Subcutaneous abdominal adipose tissue (tissue), 5 donors: Measurements from ENCODE around the gene PARD3B.

Source experiments
- H3K27ac ChIP-seq: one replicate; pipeline ENCODE4 v1.7.0; 2013; ENCODE audit warnings: low read depth, mild to moderate bottlenecking, inconsistent platforms, low read length, moderate library complexity
- H3K27me3 ChIP-seq, 5 donors: one replicate each; pipeline ENCODE4 v1.7.0; 2013; ENCODE audit warnings: low read length in 5 of 5, inconsistent platforms in 1 of 5; ENCODE audit not compliant: control insufficient read depth in 5 of 5, insufficient read depth in 4 of 5
- H3K36me3 ChIP-seq, 5 donors: one replicate each; pipeline ENCODE4 v1.7.0; 2013; ENCODE audit warnings: low read length in 5 of 5; ENCODE audit not compliant: control insufficient read depth in 5 of 5, insufficient read depth in 5 of 5
- H3K4me1 ChIP-seq, 5 donors: one replicate each; pipeline ENCODE4 v1.7.0; 2013; ENCODE audit warnings: low read length in 5 of 5, mild to moderate bottlenecking in 3 of 5, moderate library complexity in 1 of 5; ENCODE audit not compliant: control insufficient read depth in 5 of 5, insufficient read depth in 5 of 5
- H3K4me3 ChIP-seq, 5 donors: one replicate each; pipeline ENCODE4 v1.7.0; 2013; ENCODE audit warnings: low read length in 5 of 5, low read depth in 1 of 5
- H3K9ac ChIP-seq, 5 donors: one replicate each; pipeline ENCODE4 v1.7.0; 2013; ENCODE audit warnings: low read length in 5 of 5, mild to moderate bottlenecking in 4 of 5, moderate library complexity in 3 of 5
- H3K9me3 ChIP-seq, 5 donors: one replicate each; pipeline ENCODE4 v1.7.0; 2013; ENCODE audit warnings: low read length in 5 of 5; ENCODE audit not compliant: control insufficient read depth in 5 of 5
- donor health status: healthy.
- donor health status: healthy.
- donor health status: healthy.
- donor health status: healthy.
- donor health status: healthy.

The PARD3B gene

DNA sequence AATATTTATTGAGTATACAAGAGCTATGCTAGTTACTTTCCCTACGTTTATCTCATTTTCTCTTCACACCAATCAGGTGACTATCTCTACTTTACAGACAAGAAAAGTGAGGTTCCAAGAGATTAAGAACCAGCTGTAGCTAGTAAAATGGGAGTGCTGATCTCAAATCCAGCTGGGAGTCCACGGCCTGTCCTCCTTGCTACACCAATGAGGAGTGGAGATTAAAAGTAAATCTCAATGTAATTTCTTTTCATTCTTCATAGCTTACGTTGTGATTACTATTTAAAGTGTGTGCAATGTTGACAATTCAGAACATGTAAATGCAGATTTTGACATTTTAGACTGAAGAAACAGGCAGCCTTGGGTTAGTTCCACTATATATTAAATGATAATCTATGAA, 1083.1 kb downstream of the PARD3B start:
- H3K4me1 ChIP-seq: peaks cover 0 to under 1% (median 0%) of the 10 kb centered on the region in 5 donors
- H3K9me3 ChIP-seq: no peaks in the 10 kb centered on the region
- no peak overlapping the region for H3K27ac ChIP-seq
- H3K36me3 ChIP-seq: no peaks in the 10 kb centered on the region
- no peak overlapping the region for H3K4me3 ChIP-seq
- H3K9ac ChIP-seq: no peak overlapping the region
- H3K27me3 ChIP-seq: peaks cover 0 to 2% (median 0%) of the 10 kb centered on the region in 5 donors

DNA sequence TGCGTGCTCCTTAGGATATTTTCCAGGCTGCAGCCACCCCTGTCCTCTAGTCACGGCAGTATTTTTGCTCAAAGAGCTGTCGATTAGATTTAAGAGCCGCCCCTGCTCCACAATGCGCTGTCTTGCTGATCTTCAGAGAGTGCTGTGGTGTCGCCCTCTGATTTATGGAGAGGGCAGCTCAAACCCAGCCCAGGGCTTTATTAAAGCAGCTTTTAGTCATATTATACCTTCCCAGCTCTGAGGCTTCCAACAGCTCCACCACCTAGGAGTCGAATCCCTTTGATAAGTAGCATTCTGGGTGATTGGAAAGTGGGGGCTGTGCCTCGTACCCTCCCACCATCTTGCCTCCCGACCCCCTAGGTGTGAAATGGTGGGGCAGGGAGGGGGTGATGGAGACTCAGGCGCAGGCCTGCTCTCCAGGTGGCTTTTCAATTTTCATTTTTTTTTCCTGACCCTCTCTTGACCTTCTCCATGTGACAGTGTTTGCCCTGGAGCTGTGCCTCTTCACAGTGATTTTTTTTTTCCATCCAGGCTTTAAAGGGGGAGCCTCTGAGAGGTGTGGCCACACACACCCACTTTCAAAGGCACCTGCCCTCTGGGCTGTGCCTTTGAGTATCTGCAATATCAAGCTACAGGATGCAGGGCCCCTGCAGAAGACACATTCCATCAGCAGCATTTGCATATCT, 1084.0 kb downstream of the PARD3B start:
- H3K36me3 ChIP-seq: no peaks in the 10 kb centered on the region
- peaks cover 0 to 2% (median 0%) of the 10 kb centered on the region in 5 donors for H3K27me3 ChIP-seq
- no peak overlapping the region for H3K4me3 ChIP-seq
- peaks cover 0 to 8% (median 7%) of the 10 kb centered on the region in 5 donors for H3K4me1 ChIP-seq
- no peaks in the 10 kb centered on the region for H3K9me3 ChIP-seq
- H3K9ac ChIP-seq: no peak overlapping the region
- H3K27ac ChIP-seq: no peak overlapping the region

DNA sequence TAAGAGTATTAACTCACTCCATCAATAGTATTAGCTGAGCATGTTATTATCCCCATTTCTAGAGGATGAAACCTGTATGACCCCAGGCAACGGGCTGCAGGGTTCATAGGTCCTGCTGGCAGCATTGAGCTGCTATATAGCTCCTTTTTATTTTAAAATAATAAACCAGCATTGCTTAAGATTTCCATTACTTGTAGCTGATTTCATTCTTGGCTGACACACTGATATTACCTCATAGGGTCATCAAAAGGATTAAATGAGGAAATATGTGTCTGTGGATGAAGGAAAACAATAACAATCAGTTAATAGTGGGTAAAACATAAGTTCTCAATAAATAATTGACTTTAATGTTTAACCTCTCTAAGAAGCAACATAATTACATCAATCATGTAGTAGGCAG, 1088.7 kb downstream of the PARD3B start:
- no peak overlapping the region for H3K9ac ChIP-seq
- peaks cover 0 to 2% (median 0%) of the 10 kb centered on the region in 5 donors for H3K27me3 ChIP-seq
- peaks cover 0 to 13% (median 13%) of the 10 kb centered on the region in 5 donors for H3K4me1 ChIP-seq
- H3K9me3 ChIP-seq: no peaks in the 10 kb centered on the region
- H3K36me3 ChIP-seq: no peaks in the 10 kb centered on the region
- no peak overlapping the region for H3K27ac ChIP-seq
- no peak overlapping the region for H3K4me3 ChIP-seq

DNA sequence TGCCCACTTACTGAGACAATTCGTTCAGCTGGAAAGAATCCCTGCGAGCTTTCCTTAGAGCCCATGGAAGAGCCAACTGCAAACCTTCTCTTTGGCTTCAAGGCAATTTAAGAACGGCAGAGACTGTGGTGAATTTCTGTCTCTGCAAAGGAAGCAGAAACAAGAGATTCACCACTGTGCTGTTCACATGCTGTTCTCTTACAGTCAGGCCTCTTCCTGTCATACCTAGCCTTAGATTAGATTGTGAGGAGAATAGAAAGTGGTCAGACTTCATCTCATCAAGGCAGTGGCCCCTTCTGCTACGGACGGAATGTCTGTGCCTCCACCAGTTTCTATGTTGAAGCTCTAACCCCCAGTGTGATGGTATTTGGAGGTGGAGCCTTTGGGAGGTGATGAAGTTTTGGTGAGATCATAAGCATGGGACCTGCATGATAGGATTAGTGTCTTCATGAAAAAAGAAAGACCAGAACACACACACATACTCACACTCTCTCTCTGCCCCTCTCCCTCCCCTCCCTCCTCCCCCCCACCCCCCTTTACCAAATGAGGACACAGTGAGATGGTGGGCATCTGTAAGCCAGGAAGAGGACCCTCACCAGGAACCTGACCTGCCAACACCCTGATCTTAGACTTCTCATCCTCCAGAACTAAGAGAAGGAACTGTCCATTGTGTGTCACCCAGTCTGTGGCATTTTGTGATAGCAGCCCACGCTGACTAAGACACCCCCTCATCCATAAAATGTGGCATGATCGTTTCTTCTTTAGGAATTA, 1091.5 kb downstream of the PARD3B start:
- Histone ChIP-seq H3K4me3 (no peak overlapping the region), H3K36me3 (no peaks in the 10 kb centered on the region), H3K9ac (no peak overlapping the region), H3K27me3 (no peaks in the 10 kb centered on the region), H3K27ac (no peak overlapping the region), H3K4me1 (peaks cover 0 to 13% (median 13%) of the 10 kb centered on the region in 5 donors), H3K9me3 (peaks cover 4 to 7% (median 5%) of the 10 kb centered on the region in 5 donors)

DNA sequence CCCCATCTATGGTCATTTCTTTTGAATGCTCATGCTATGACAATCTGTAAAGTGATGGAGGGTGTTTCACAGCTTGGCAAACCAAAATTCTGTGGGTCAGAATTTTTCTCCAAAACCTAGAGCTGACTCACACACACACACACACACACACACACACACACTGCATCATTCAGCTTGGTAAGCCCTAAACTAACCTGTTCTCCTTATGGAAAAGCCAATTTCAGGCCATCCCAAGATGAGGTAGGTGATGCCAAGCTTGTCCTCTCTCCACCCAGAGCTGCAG, 1092.0 kb downstream of the PARD3B start:
- peaks cover 0 to 13% (median 13%) of the 10 kb centered on the region in 5 donors for H3K4me1 ChIP-seq
- H3K9me3 ChIP-seq: peaks cover 4 to 7% (median 5%) of the 10 kb centered on the region in 5 donors
- no peak overlapping the region for H3K9ac ChIP-seq
- no peaks in the 10 kb centered on the region for H3K36me3 ChIP-seq
- H3K27ac ChIP-seq: no peak overlapping the region
- H3K27me3 ChIP-seq: no peaks in the 10 kb centered on the region
- no peak overlapping the region for H3K4me3 ChIP-seq

DNA sequence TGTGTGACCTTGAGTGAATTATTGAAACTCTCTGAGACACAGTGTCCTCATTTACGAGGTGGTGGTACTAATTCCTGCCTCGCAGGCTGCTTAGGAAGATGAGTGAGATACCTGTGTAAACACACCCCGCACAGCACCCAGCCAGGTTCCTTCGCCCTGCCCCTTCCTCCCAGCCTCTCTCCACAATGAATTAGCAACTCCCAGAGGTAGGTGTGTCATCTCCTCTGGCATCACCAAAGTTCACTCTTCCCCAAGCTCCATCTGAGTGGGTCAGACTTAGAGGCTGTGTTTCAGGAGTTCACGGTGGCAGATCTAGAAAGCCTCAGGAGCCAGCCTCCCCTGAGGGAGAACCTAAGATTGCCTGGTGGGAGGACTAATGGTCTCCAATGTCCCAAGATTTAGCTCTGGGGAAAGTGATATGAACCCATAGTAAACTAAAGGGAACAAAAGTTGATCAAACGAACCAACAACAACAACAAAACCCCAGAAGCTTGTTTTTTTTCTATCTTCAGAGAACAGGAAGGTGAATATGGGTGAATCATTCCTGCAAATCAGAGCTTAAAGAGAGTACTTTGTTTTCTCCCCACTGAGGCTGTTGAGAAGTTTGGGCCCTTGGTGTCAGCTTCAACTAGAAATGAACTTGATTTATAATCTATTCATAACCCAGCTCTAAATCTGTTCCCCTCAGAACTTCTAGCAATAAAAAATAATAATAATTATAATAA, 1092.7 kb downstream of the PARD3B start:
- no peak overlapping the region for H3K9ac ChIP-seq

DNA sequence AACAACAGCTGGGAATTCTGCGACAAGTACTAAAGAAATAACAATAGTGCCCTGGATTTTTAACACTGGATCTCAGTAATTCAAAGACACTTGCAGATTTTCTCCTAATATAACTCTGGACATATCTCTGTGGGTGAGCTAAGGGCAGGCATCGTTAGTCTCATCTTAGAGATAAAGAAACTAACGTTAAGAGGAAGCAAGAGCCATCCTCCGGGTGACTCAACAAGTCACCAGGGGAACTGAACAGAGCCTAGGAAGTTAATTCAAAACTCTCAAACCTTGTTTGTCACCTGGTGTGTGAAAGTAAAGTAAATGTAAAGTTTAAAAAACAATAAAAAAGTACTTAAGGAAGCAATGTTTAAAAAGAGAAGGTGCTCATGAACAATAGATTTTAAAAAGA, 1095.4 kb downstream of the PARD3B start:
- peaks cover 0 to 4% (median 0%) of the 10 kb centered on the region in 5 donors for H3K27me3 ChIP-seq
- H3K4me1 ChIP-seq: no peaks in the 10 kb centered on the region
- H3K4me3 ChIP-seq: no peak overlapping the region
- H3K9me3 ChIP-seq: peaks cover 4 to 7% (median 5%) of the 10 kb centered on the region in 5 donors
- no peak overlapping the region for H3K9ac ChIP-seq
- no peak overlapping the region for H3K27ac ChIP-seq
- no peaks in the 10 kb centered on the region for H3K36me3 ChIP-seq

More for the DNA sequence above, 1092.7 kb downstream of the PARD3B start:
- Histone ChIP-seq H3K4me1 (peaks cover 0 to 13% (median 13%) of the 10 kb centered on the region in 5 donors), H3K4me3 (no peak overlapping the region), H3K27me3 (no peaks in the 10 kb centered on the region), H3K9me3 (peaks cover 4 to 7% (median 5%) of the 10 kb centered on the region in 5 donors), H3K27ac (no peak overlapping the region), H3K36me3 (no peaks in the 10 kb centered on the region)

DNA sequence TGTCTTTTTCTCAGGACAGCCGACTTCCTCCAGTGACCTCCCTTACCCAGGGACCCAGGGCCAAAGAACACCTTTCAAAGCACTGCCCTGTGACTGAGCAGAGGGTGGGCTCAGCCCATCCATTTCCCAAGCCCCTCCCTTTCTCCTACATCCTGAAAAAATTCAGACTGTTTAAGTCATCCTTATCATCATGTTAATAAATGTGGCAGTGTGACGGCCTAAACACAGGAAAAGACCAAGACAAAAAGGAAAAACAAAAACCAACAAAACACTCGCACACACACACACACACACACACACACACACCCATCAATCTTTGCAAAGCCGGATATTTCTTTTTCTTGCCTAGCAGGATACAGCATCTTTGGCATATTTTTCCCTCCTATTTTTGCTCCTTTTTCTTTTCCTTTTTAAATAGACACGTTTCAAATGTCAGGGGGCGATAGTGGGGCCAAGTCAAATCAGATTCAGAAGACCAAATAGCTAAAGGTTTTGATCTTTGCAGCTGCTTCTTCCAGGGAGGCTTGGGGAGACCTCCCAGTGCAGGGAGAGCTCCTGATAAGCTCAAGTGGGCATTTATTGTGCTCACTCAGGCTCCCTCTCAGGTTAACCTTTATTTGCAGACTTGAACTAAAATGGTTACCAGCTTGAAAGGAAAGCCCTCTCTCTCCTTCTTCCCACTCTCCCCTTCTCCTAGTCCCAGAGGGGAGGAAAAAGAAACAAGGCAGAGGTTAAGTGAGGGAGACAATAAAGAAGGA, 1097.5 kb downstream of the PARD3B start:
- Histone ChIP-seq H3K27me3 (peaks cover 0 to 4% (median 0%) of the 10 kb centered on the region in 5 donors), H3K4me3 (no peak overlapping the region), H3K4me1 (no peaks in the 10 kb centered on the region), H3K9ac (no peak overlapping the region), H3K9me3 (peaks cover 4 to 7% (median 5%) of the 10 kb centered on the region in 5 donors), H3K36me3 (no peaks in the 10 kb centered on the region), H3K27ac (no peak overlapping the region)

DNA sequence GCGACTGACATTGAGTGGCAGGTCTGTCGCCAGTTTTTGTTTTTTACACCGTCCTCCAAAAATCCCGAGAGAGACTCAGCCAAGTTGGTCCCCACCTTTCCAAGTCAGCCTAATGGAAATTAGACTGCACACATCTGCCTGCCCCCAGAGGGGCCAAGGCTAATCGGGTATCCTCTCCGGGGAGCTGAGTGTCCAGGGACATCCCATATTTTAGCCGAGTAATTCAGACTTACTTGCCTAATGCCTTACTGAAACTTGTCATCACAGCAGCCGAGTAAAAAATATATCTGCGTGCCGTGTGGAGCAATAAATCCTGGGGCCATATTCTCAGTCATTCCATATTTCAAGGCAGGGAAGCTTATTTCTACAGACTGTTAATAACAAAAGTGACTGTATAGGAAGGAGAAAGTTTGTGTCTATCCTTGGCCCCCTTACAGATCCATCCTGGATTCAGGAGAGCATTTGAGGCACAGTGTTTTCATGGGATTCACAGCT, 1098.2 kb downstream of the PARD3B start:
- H3K27me3 ChIP-seq: peaks cover 0 to 4% (median 0%) of the 10 kb centered on the region in 5 donors
- no peak overlapping the region for H3K27ac ChIP-seq
- no peaks in the 10 kb centered on the region for H3K4me1 ChIP-seq
- no peak overlapping the region for H3K4me3 ChIP-seq
- H3K9me3 ChIP-seq: peaks cover 4 to 7% (median 5%) of the 10 kb centered on the region in 5 donors
- no peak overlapping the region for H3K9ac ChIP-seq
- no peaks in the 10 kb centered on the region for H3K36me3 ChIP-seq
